NCI-H345 (cell line): Measurements from ENCODE around the gene SLC9A8.
"Not testable (repeated sequence)": the region's sequence is repeated elsewhere in the genome, so short reads cannot be mapped to it uniquely, and the experiment has no call there.

Experiments used
- DNase-seq: peaks from one replicate; lab custom pipeline; 2025; lab: John Stamatoyannopoulos, UW

Gene SLC9A8

GRCh38 chr20:49786668-49787370, 25.8 kb upstream of the SLC9A8 start:
- DNase-seq, result no peak

- DNase-seq, result no peak
Measured at GRCh38 chr20:49787371-49788357, 25.0 kb upstream of the SLC9A8 start.

- no peak for DNase-seq
Measured at GRCh38 chr20:49790077-49790798, 22.4 kb upstream of the SLC9A8 start.

- DNase-seq, result no peak
Measured at GRCh38 chr20:49791165-49791564, 21.5 kb upstream of the SLC9A8 start.

- DNase-seq, result no peak
Measured at GRCh38 chr20:49792006-49792405, 20.6 kb upstream of the SLC9A8 start.

GRCh38 chr20:49792611-49793010, 20.0 kb upstream of the SLC9A8 start:
- no peak for DNase-seq

GRCh38 chr20:49794336-49795134, 18.1 kb upstream of the SLC9A8 start:
- no peak for DNase-seq

- DNase-seq, result no peak
Measured at GRCh38 chr20:49795135-49795424, 17.5 kb upstream of the SLC9A8 start.

- DNase-seq, result no peak
Measured at GRCh38 chr20:49796600-49797343, 15.9 kb upstream of the SLC9A8 start.

GRCh38 chr20:49797344-49797615, 15.3 kb upstream of the SLC9A8 start:
- DNase-seq, result no peak

GRCh38 chr20:49798718-49799117, 13.9 kb upstream of the SLC9A8 start:
- no peak for DNase-seq

GRCh38 chr20:49799698-49800097, 12.9 kb upstream of the SLC9A8 start:
- DNase-seq, result no peak

GRCh38 chr20:49803418-49803817, 9.2 kb upstream of the SLC9A8 start:
- no peak for DNase-seq

GRCh38 chr20:49804364-49804763, 8.3 kb upstream of the SLC9A8 start:
- DNase-seq, result no peak

GRCh38 chr20:49805224-49805876, 7.3 kb upstream of the SLC9A8 start:
- not testable (repeated sequence) for DNase-seq

GRCh38 chr20:49808753-49809152, 3.9 kb upstream of the SLC9A8 start:
- DNase-seq, result no peak

GRCh38 chr20:49809803-49810359, 2.7 kb upstream of the SLC9A8 start:
- no peak for DNase-seq

GRCh38 chr20:49810491-49811190, 2.0 kb upstream of the SLC9A8 start:
- no peak for DNase-seq

GRCh38 chr20:49811825-49812506, 662 bp upstream of the SLC9A8 start:
- no peak for DNase-seq
